K562 treated with DMSO at 1 percent for 48 hours (cell line): Measurements from ENCODE around the gene CYP4A11. TPM values are rescaled to one million over a fixed set of nuclear protein-coding genes. Genes with fewer than 3 reads are reported as not detected.

Experiments
- total RNA-seq: library from RNA; unstranded; fragments of 300-600 nt; gene quantifications from 2 replicates; pipeline ENCODE4 v1.2.3, GENCODE V29; 2022; ENCODE audit warnings: low replicate concordance; ENCODE audit errors: extremely low read depth

CYP4A11 gene
- total RNA-seq = not detected in 2 replicates

GRCh38 chr1:46941135-46941694, at the start of gene CYP4A11:
Gene CYP4A11, minus strand, starts transcription at chr1:46941476. Its CDS starts 43 bp downstream, at chr1:46941433.

Other genes starting within 250 kb of the CYP4A11 start
- not detected in 2 replicates for gene EFCAB14, start 222.4 kb downstream of the CYP4A11 start, total RNA-seq
- not detected in 2 replicates for gene CYP4B1, start 142.4 kb downstream of the CYP4A11 start, total RNA-seq
- not detected in 2 replicates for gene CYP4X1, start 82.2 kb upstream of the CYP4A11 start, total RNA-seq
- gene CYP4Z1, start 125.8 kb upstream of the CYP4A11 start, total RNA-seq = not detected in 2 replicates
- not detected in 2 replicates for gene CYP4A22, start 196.0 kb upstream of the CYP4A11 start, total RNA-seq
- gene PDZK1IP1, start 248.6 kb upstream of the CYP4A11 start, total RNA-seq = not detected in 2 replicates